GM18861 (cell line): Measurements from ENCODE around the gene PAX8.
"Not testable (repeated sequence)": the region's sequence is repeated elsewhere in the genome, so short reads cannot be mapped to it uniquely, and the experiment has no call there.

Source experiments
- ATAC-seq: cut with Tn5 transposase; IDR thresholded peaks from one replicate; pipeline ENCODE4 v1.9.1; 2021; ENCODE audit not compliant: unreplicated experiment

The PAX8 gene

GRCh38 chr2:113278742-113279139, at the start of gene PAX8:
Gene PAX8 (minus strand): TSS chr2:113278921. CDS start chr2:113278394, 527 bp downstream.
- ATAC-seq: no peak

- ATAC-seq: no peak
Measured at GRCh38 chr2:113328043-113328442, 49.3 kb upstream of the PAX8 start.

- ATAC-seq: not testable (repeated sequence)
Measured at GRCh38 chr2:113325161-113325731, 46.5 kb upstream of the PAX8 start.

- ATAC-seq: no peak
Measured at GRCh38 chr2:113324684-113325160, 46.0 kb upstream of the PAX8 start.

- ATAC-seq: not testable (repeated sequence)
Measured at GRCh38 chr2:113323129-113323528, 44.4 kb upstream of the PAX8 start.

- ATAC-seq: not testable (repeated sequence)
Measured at GRCh38 chr2:113320106-113320505, 41.4 kb upstream of the PAX8 start.

- ATAC-seq: not testable (repeated sequence)
Measured at GRCh38 chr2:113318941-113319340, 40.2 kb upstream of the PAX8 start.

- ATAC-seq: no peak
Measured at GRCh38 chr2:113316085-113316484, 37.4 kb upstream of the PAX8 start.

GRCh38 chr2:113314663-113315062, 35.9 kb upstream of the PAX8 start:
- not testable (repeated sequence) for ATAC-seq

- ATAC-seq: not testable (repeated sequence)
Measured at GRCh38 chr2:113314176-113314575, 35.5 kb upstream of the PAX8 start.

- ATAC-seq: not testable (repeated sequence)
Measured at GRCh38 chr2:113311781-113312180, 33.1 kb upstream of the PAX8 start.

- ATAC-seq: not testable (repeated sequence)
Measured at GRCh38 chr2:113311191-113311590, 32.5 kb upstream of the PAX8 start.

- ATAC-seq: no peak
Measured at GRCh38 chr2:113309655-113310387, 31.1 kb upstream of the PAX8 start.

- ATAC-seq: not testable (repeated sequence)
Measured at GRCh38 chr2:113308784-113309183, 30.1 kb upstream of the PAX8 start.

GRCh38 chr2:113306207-113306606, 27.5 kb upstream of the PAX8 start:
- not testable (repeated sequence) for ATAC-seq

- ATAC-seq: not testable (repeated sequence)
Measured at GRCh38 chr2:113305749-113306148, 27.0 kb upstream of the PAX8 start.

- ATAC-seq: no peak
Measured at GRCh38 chr2:113305146-113305545, 26.4 kb upstream of the PAX8 start.

GRCh38 chr2:113304702-113305101, 26.0 kb upstream of the PAX8 start:
- ATAC-seq: no peak

GRCh38 chr2:113302216-113302980, 23.7 kb upstream of the PAX8 start:
- ATAC-seq: not testable (repeated sequence)

GRCh38 chr2:113300281-113300680, 21.6 kb upstream of the PAX8 start:
- no peak for ATAC-seq

GRCh38 chr2:113298176-113298575, 19.5 kb upstream of the PAX8 start:
- no peak for ATAC-seq

GRCh38 chr2:113297590-113297989, 18.9 kb upstream of the PAX8 start:
- ATAC-seq: not testable (repeated sequence)
